HepG2 (cell line): ENCODE results near the gene DSG2. TPM values are rescaled to one million over a fixed set of nuclear protein-coding genes. Genes with fewer than 3 reads are reported as not detected.

ENCODE experiments used
- ATAC-seq: fragments of 200-7000 bp; cut with Tn5 transposase; 3 replicates; pipeline ENCODE4 v1.9.1; 2020; ENCODE audit warnings: mild to moderate bottlenecking, moderate library complexity
- BruUV-seq: library from RNA; stranded (reverse); fragments of 400-500 nt; replicated peaks from 2 replicates; lab custom pipeline; 2021; lab: Mats Ljungman, UMichigan
- CTCF ChIA-PET: fragments of 300-600 bp; formaldehyde crosslinking; extraction: SDS; loops from one replicate; lab custom pipeline; 2021; ENCODE audit warnings: low total read pairs, inconsistent platforms, low intra/inter-chr PET ratio; lab: Yijun Ruan, JAX
- POLR2A ChIA-PET: fragments of 350-600 bp; sonication (Branson Sonifier 250); formaldehyde crosslinking; loops from one replicate; lab custom pipeline; 2020; ENCODE audit warnings: antibody characterized with exemption, inconsistent platforms; lab: Yijun Ruan, JAX
- DNase-seq: peaks from one replicate; pipeline ENCODE4 v3.0.0-alpha.2; 2015; ENCODE audit warnings: low spot score
- FAIRE-seq: peaks from 3 replicates; lab custom pipeline; 2011; peaks lifted over from hg19 to GRCh38; lab: Jason Lieb, UNC
- H2AFZ ChIP-seq: one replicate; pipeline ENCODE4 v1.6.1; 2011; ENCODE audit warnings: low read length, inconsistent platforms
- H3K27ac ChIP-seq: fragments of 300-600 bp; 3 replicates; pipeline ENCODE4 v1.8.0; 2011; ENCODE audit warnings: mixed run types, mild to moderate bottlenecking, mixed read lengths, low read length, inconsistent platforms; ENCODE audit not compliant: insufficient read depth; ENCODE audit errors: extremely low read length
- H3K27me3 ChIP-seq, 2 experiments: fragments of 200-600 bp in 1 of 2; 2 replicates in 1 of 2; 3 replicates in 1 of 2; pipeline versions ENCODE4 v1.6.0 to v1.8.0; 2011; ENCODE audit warnings: low read length in 2 of 2, mild to moderate bottlenecking in 2 of 2, moderate library complexity in 2 of 2, inconsistent platforms in 1 of 2; ENCODE audit not compliant: insufficient read depth in 2 of 2, control insufficient read depth in 1 of 2
- H3K36me3 ChIP-seq, 2 experiments: fragments of 200-600 bp in 1 of 2; replicated peaks in 1 of 2; 2 replicates in 1 of 2; 3 replicates in 1 of 2; pipeline versions ENCODE4 v1.5.1 to v1.8.0; 2011; ENCODE audit warnings: low read length in 2 of 2, inconsistent platforms in 1 of 2; ENCODE audit not compliant: insufficient read depth in 2 of 2, control insufficient read depth in 1 of 2
- H3K4me1 ChIP-seq: 2 replicates; pipeline ENCODE4 v1.5.1; 2012; ENCODE audit warnings: low read length, inconsistent platforms; ENCODE audit not compliant: insufficient read depth
- H3K4me2 ChIP-seq: 2 replicates; pipeline ENCODE4 v1.6.0; 2011; ENCODE audit warnings: low read depth, low read length, inconsistent platforms
- H3K4me3 ChIP-seq, 3 experiments: fragments of 200-600 bp in 1 of 3; sonication (generic), shearing (Covaris generic) in 1 of 3; replicated peaks in 1 of 3; 2 replicates each; pipeline ENCODE4 v1.5.1; 2011 to 2016; ENCODE audit warnings: low read length in 3 of 3, inconsistent platforms in 2 of 3, low read depth in 2 of 3, mild to moderate bottlenecking in 2 of 3, control low read depth in 1 of 3, mixed read lengths in 1 of 3; ENCODE audit not compliant: insufficient read depth in 1 of 3
- H3K79me2 ChIP-seq: one replicate; pipeline ENCODE4 v1.6.1; 2011; ENCODE audit warnings: low read length, inconsistent platforms; ENCODE audit not compliant: insufficient read depth
- H3K9ac ChIP-seq: 2 replicates; pipeline ENCODE4 v1.6.0; 2011; ENCODE audit warnings: mild to moderate bottlenecking, low read depth, low read length, inconsistent platforms; ENCODE audit not compliant: insufficient read depth
- H3K9me3 ChIP-seq: 2 replicates; pipeline ENCODE4 v1.5.1; 2012; ENCODE audit warnings: mild to moderate bottlenecking, low read length
- H4K20me1 ChIP-seq: 2 replicates; pipeline ENCODE4 v1.6.0; 2011; ENCODE audit warnings: inconsistent platforms, mild to moderate bottlenecking, low read length, moderate library complexity; ENCODE audit not compliant: insufficient read depth
- DMTF1 ChIP-seq: sonication (generic); formaldehyde crosslinking; IDR thresholded peaks from 2 replicates; pipeline ENCODE4 v1.4.0; 2020; ENCODE audit warnings: mild to moderate bottlenecking, missing genetic modification reagents
- FOXP1 ChIP-seq, 2 experiments: fragments of 450-650 bp in 1 of 2; IDR thresholded peaks; 2 replicates each; pipeline ENCODE4 v1.6.1; 2017 to 2018; ENCODE audit warnings: antibody characterized with exemption in 1 of 2
- NR0B2 ChIP-seq: sonication (generic); formaldehyde crosslinking; IDR thresholded peaks from 2 replicates; pipeline ENCODE4 v1.4.0; 2020; ENCODE audit warnings: mild to moderate bottlenecking, missing genetic modification reagents
- RFX1 ChIP-seq: fragments of 450-650 bp; IDR thresholded peaks from 2 replicates; pipeline ENCODE4 v1.6.1; 2017
- SMARCC2 ChIP-seq: fragments of 450-650 bp; IDR thresholded peaks from 2 replicates; pipeline ENCODE4 v1.6.1; 2017; ENCODE audit warnings: antibody characterized with exemption, mild to moderate bottlenecking
- TFE3 ChIP-seq: IDR thresholded peaks from 2 replicates; pipeline ENCODE4 v1.6.1; 2016
- ZFP90 ChIP-seq: sonication (generic); formaldehyde crosslinking; IDR thresholded peaks from 2 replicates; pipeline ENCODE4 v1.8.0; 2022; ENCODE audit warnings: missing genetic modification reagents, mild to moderate bottlenecking, inconsistent platforms, borderline replicate concordance
- ZNF142 ChIP-seq: sonication (generic); formaldehyde crosslinking; IDR thresholded peaks from 2 replicates; pipeline ENCODE4 v1.4.0; 2020; ENCODE audit warnings: missing genetic modification reagents
- ZNF160 ChIP-seq: sonication (generic); formaldehyde crosslinking; IDR thresholded peaks from 2 replicates; pipeline ENCODE4 v1.8.0; 2022; ENCODE audit warnings: mild to moderate bottlenecking, inconsistent platforms, missing genetic modification reagents
- ZNF280B ChIP-seq: sonication (generic); formaldehyde crosslinking; IDR thresholded peaks from 2 replicates; pipeline ENCODE4 v1.5.0; 2020; ENCODE audit warnings: missing genetic modification reagents, mild to moderate bottlenecking, borderline replicate concordance
- WGBS: methylation state at CpG from one replicate; pipeline ENCODE4 v1.1.6; 2017; ENCODE audit warnings: low lambda C conversion rate; 5-methylcytosine and 5-hydroxymethylcytosine counted together
- in situ Hi-C: cut with HindIII; loops from 2 replicates; pipeline ENCODE4 v1.10.0; 2017; ENCODE audit warnings: low pct_unique_long_range_greater_than_20kb; ENCODE audit not compliant: extremely low pct_ligation_motif_present
- intact Hi-C: fragments of 100-400 bp; cut with micrococcal nuclease; formaldehyde crosslinking; loops from one replicate; pipeline ENCODE4 v1.10.0; 2022; ENCODE audit not compliant: unreplicated experiment
- polyA plus RNA-seq, 8 experiments: library from polyadenylated mRNA; depleted of rRNA in 3 of 8; stranded (reverse) in 7 of 8; unstranded in 1 of 8; fragments of >200 nt; fragmentation: Illumina TruSeq in 4 of 8; extraction: Trizol in 4 of 8; gene quantifications; 2 replicates each; pipeline versions ENCODE4 v1.2.1 to v1.2.3, GENCODE V29; 2011 to 2016; ENCODE audit warnings: low read depth in 4 of 8, missing spikeins in 1 of 8, mixed read lengths in 1 of 8; ENCODE audit not compliant: insufficient read depth in 1 of 8
- total RNA-seq, 5 experiments: library from RNA; depleted of rRNA; stranded (reverse); fragments of >200 nt; fragmentation: Illumina TruSeq; extraction: Trizol; gene quantifications; 2 replicates each; pipeline ENCODE4 v1.2.3, GENCODE V29; 2016; ENCODE audit warnings: low read depth in 1 of 5

Gene DSG2
- total and polyA plus RNA-seq, 2 of the 13 experiments (the other 11 are each of a cell fraction or from before 2014, with no cell fraction given), result 23.3 to 66.7 TPM

- ChIA-PET POLR2A (interaction anchor here (3.2 kb wide), 1 partner anchor 26 kb away, joined by 19 read pairs; the partner anchor contains the start of gene TTR), CTCF (no interaction called here)
- FAIRE-seq (no peak), ATAC-seq (no peak), DNase-seq (no peak)
- BruUV-seq, result no TSS peak
- H4K20me1 ChIP-seq, result no peaks in the 10 kb centered on the region
- in situ Hi-C loops, result no loop called here
- no peak overlapping the region for H2AFZ ChIP-seq
- peaks cover 53% of the 10 kb centered on the region for H3K4me1 ChIP-seq
- no peak overlapping the region for H3K27ac ChIP-seq
- intact Hi-C loops, result no loop called here
- no peaks in the 10 kb centered on the region for H3K27me3 ChIP-seq
- no peaks in the 10 kb centered on the region for H3K79me2 ChIP-seq
- no peaks in the 10 kb centered on the region for H3K9me3 ChIP-seq
- H3K4me2 ChIP-seq, result no peak overlapping the region
- no peaks in the 10 kb centered on the region for H3K36me3 ChIP-seq
- no peak overlapping the region for H3K4me3 ChIP-seq
- 80% methylated on average over 2 of the region's 2 CpGs for WGBS
- no peak overlapping the region for H3K9ac ChIP-seq
- no peak for TF ChIP-seq TFE3 (CRISPR knock-in tag)
- no peak for TF ChIP-seq FOXP1 (IDR thresholded peaks at IDR 0.05)
- TF ChIP-seq FOXP1 (CRISPR knock-in tag; IDR thresholded peaks at IDR 0.05), result no peak
- no peak for TF ChIP-seq ZNF160 (CRISPR knock-in tag)
- TF ChIP-seq ZNF142, result no peak
- TF ChIP-seq RFX1, result no peak
- TF ChIP-seq SMARCC2, result no peak
- no peak for TF ChIP-seq NR0B2 (CRISPR knock-in tag)
- no peak for TF ChIP-seq ZNF280B (CRISPR knock-in tag)
- TF ChIP-seq DMTF1, result no peak
- no peak for TF ChIP-seq ZFP90 (CRISPR knock-in tag)
These were observed 67.4 kb downstream of the DSG2 start for GRCh38 chr18:31565345-31565744.
